Measurements from ENCODE around the gene PDE6C. TPM values are rescaled to one million over a fixed set of nuclear protein-coding genes. Genes with fewer than 3 reads are reported as not detected.

Gene PDE6C
- polyA plus RNA-seq, 1 of the 3 experiments (the other 2 are of a cell fraction): not detected

GRCh38 chr10:93703066-93703465 is 90.7 kb downstream of the PDE6C start:
- POLR2A ChIA-PET: interaction anchor here (1.0 to 2.0 kb wide), 5 partner anchors 9 to 112 kb away, joined by 3 to 22 read pairs (median 6); no protein-coding TSS in a partner anchor
- Histone ChIP-seq H3K79me2 (ENCODE audit: insufficient read depth) (peaks cover 13% of the 10 kb centered on the region; the same call in 1 of the 2 replicates), H3K9ac (peak overlapping the region; percentile 89), H3K9me2 (no peaks in the 10 kb centered on the region), H3F3A (replicated peaks; ENCODE audit: insufficient read depth) (peaks cover 9% of the 10 kb centered on the region), H3K27me3 (ENCODE audit: insufficient read depth) (no peaks in the 10 kb centered on the region), H3K27ac (ENCODE audit: low read depth in 2 of 2, low read length in 1 of 2) (peak overlapping the region; percentile 86 to 99), H2AFZ (ENCODE audit: low read depth) (peak overlapping the region; percentile 100), H3K36me3 (replicated peaks in 1 of 2; ENCODE audit: control insufficient read depth in 1 of 2, insufficient read depth in 2 of 2, low read length in 1 of 2) (peaks cover 17% of the 10 kb centered on the region in 2 experiments), H3K9me3 (no peaks in the 10 kb centered on the region), H3K4me2 (peak overlapping the region; percentile 95), H3K4me3 (ENCODE audit: low read depth in 2 of 2, low read length in 1 of 2) (peak overlapping the region; percentile 79 to 91), H4K20me1 (ENCODE audit: insufficient read depth) (no peaks in the 10 kb centered on the region), H3K4me1 (ENCODE audit: control insufficient read depth in 1 of 2, insufficient read depth in 2 of 2, low read depth in 1 of 2, low read length in 1 of 2) (peaks cover 0 to 4% of the 10 kb centered on the region in 2 experiments; a peak in 3 of 4 replicates)
- no peak for TF ChIP-seq TAF1 (IDR thresholded peaks at IDR 0.05; ENCODE audit: borderline replicate concordance, low read depth, low read length)
- 1% methylated on average over 12 of the region's 12 CpGs for WGBS (ENCODE audit: low lambda C conversion rate)
- CTCF ChIA-PET: interaction anchor here (0.6 to 9.3 kb wide), 26 partner anchors 9 to 768 kb away, joined by 3 to 108 read pairs (median 4); no protein-coding TSS in a partner anchor
- DNase-seq: peak; percentile 13

- H3K27ac ChIP-seq (ENCODE audit: low read depth in 2 of 2, low read length in 1 of 2): no peak overlapping the region
- H2AFZ ChIP-seq (ENCODE audit: low read depth): peak overlapping the region; percentile 100
- no peak overlapping the region for H3K4me2 ChIP-seq
- no peaks in the 10 kb centered on the region for H4K20me1 ChIP-seq (ENCODE audit: insufficient read depth)
- peaks cover 9% of the 10 kb centered on the region for H3F3A ChIP-seq (replicated peaks; ENCODE audit: insufficient read depth)
- H3K4me3 ChIP-seq (ENCODE audit: low read depth in 2 of 2, low read length in 1 of 2): no peak overlapping the region
- H3K4me1 ChIP-seq (ENCODE audit: control insufficient read depth in 1 of 2, insufficient read depth in 2 of 2, low read depth in 1 of 2, low read length in 1 of 2): peaks cover 0 to 4% of the 10 kb centered on the region in 2 experiments; a peak in 3 of 4 replicates
- H3K79me2 ChIP-seq (ENCODE audit: insufficient read depth): peaks cover 13% of the 10 kb centered on the region; the same call in 1 of the 2 replicates
- no peak for DNase-seq
- CTCF ChIA-PET: interaction anchor here (1.0 to 9.3 kb wide), 2 partner anchors 111 to 149 kb away, joined by 3 to 108 read pairs; no protein-coding TSS in a partner anchor
- WGBS (ENCODE audit: low lambda C conversion rate): 40% methylated on average over 1 of the region's 1 CpG
- peaks cover 9 to 10% of the 10 kb centered on the region in 2 experiments for H3K36me3 ChIP-seq (replicated peaks in 1 of 2; ENCODE audit: control insufficient read depth in 1 of 2, insufficient read depth in 2 of 2, low read length in 1 of 2)
- H3K27me3 ChIP-seq (ENCODE audit: insufficient read depth): no peaks in the 10 kb centered on the region
- H3K9me3 ChIP-seq: no peaks in the 10 kb centered on the region
- POLR2A ChIA-PET: no interaction called here
- no peak for TF ChIP-seq ELF1 (IDR thresholded peaks at IDR 0.05)
- TF ChIP-seq GABPA (IDR thresholded peaks at IDR 0.05; ENCODE audit: low read depth): no peak
- TF ChIP-seq GATA2 (CRISPR knock-in tag; IDR thresholded peaks at IDR 0.05): no peak
- no peak for TF ChIP-seq CTCF (IDR thresholded peaks at IDR 0.05)
- no peak for TF ChIP-seq REST (IDR thresholded peaks at IDR 0.05; ENCODE audit: low read depth, low read length)
- TF ChIP-seq RCOR1 (IDR thresholded peaks at IDR 0.05; ENCODE audit: low read length): no peak
- no peak for TF ChIP-seq FOSL2 (IDR thresholded peaks at IDR 0.05; ENCODE audit: borderline replicate concordance, low read depth)
- no peak for TF ChIP-seq FOXM1 (IDR thresholded peaks at IDR 0.05; ENCODE audit: low read depth)
- TF ChIP-seq SMC3 (IDR thresholded peaks at IDR 0.05; ENCODE audit: low read depth, low read length): no peak
- TF ChIP-seq MXI1 (IDR thresholded peaks at IDR 0.05; ENCODE audit: low read depth, low read length): no peak
- no peak for TF ChIP-seq USF1 (IDR thresholded peaks at IDR 0.05; ENCODE audit: borderline replicate concordance, low read depth)
- no peak overlapping the region for H3K9ac ChIP-seq
- no peaks in the 10 kb centered on the region for H3K9me2 ChIP-seq
Measured at GRCh38 chr10:93703841-93704240, 91.5 kb downstream of the PDE6C start.

Measured in SK-N-SH (cell line).